ENCODE results near the gene FAR2.
"Not testable (repeated sequence)": the region's sequence is repeated elsewhere in the genome, so short reads cannot be mapped to it uniquely, and the experiment has no call there.

The FAR2 gene

DNA sequence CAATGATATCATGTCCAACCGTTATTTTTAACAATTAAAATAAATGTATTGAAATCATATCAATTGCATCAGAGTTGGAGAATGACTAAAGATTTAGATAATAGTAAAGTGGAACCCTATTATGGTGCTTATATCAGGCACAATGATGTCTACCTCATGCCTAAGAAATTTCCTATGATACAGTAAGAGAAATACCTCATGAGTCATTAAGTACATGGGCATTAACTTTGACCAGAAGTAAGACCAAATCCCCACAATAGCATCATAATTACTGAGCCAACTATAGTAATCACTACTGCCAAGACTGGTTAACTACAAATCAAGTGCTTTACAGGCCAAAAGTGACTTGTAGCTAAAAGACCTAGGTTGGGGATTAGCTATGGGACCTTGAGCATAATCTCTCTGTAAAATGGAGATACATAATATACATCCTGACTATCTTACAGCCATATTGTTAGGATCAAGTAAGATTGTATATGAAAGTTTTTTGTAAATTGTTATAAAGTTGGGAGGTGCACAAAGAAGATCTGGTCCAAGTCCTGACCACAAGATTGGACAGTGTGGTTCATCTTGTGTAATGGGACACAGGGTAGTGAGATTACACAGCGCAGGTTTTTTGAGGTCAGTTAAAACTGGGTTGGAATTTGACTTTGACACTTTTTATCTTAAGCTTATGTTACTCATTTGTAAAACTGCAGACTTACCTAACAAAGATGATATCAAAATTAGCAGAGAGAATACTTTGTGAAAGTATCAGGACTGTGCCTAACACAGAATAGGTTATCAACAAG, 171.4 kb downstream of the FAR2 start:
- no peak for DNase-seq (ENCODE audit: low spot score)

DNA sequence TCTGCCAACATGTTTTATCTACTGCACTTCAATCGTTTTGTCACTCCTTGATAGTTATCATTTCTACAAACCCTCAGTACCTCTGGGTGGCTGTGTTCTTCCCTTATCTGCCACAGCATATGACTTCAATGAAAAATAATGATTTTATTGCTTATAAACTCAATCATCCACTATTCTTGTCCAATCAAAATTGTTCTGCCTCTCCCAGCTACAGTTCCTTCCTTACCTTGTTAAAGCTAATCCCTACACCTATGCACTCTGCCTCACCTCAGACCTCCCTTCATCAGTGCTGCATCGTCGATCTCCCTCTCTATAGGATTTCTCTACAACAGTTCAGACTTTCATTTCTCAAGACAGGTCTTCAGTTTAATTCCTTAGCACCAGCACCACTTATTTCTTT, 173.1 kb downstream of the FAR2 start:
- no peak for DNase-seq (ENCODE audit: low spot score)

DNA sequence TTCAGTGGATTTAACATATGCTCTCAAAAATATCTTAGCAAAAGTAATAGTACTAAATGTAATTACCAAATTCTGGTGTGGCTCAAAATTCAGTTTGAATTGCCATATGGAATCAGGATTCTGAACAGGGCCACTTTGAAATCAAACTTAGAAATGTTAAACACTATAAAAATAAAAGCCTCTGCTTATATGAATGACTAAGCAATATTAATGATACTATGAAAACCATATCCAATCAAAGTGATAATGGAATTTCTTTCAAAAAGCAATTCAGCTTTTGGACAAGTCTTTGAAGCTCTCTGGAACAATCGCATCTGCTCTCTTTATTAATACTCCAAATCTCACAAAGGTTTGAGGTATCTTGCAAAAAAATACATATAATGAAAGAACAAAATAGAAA, 180.3 kb downstream of the FAR2 start:
- DNase-seq (ENCODE audit: low spot score) = no peak

DNA sequence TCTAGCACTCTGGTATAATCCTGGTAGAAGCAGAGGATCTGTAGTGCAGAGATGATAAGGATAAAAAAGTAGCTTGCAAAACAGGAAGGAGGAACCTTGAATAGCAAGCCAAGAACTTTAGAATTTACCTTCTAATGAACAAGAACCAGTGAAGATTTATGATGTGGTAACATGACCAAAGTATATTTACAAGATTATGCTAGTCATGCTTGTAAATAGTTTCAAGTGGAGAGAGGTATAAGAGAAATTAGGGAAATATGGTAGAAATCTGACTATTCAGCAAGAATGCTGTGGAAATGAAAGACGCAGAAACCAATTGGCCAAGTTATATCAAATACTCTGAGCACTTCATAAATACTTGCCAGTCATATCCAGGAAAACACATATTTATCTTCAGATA, 184.1 kb downstream of the FAR2 start:
- DNase-seq (ENCODE audit: low spot score) = no peak

DNA sequence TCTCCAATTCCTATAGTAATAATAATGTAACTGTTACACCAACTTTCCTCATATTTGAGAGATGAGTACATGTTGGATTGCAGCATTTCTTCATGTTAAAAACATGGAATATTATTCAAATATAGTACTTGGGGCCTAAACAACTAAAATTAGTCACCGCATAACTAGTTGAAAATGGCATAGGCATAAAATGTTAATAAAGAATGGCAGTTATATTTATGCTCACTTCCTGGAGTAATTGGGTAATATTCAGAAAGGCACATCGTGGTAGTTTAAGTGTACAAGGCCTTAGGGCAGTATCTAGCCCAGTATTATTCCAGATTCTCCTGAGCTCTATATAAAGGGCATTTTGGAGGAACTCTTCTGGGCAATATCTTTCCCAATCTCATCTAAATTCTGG, 185.9 kb downstream of the FAR2 start:
- no peak for DNase-seq (ENCODE audit: low spot score)

DNA sequence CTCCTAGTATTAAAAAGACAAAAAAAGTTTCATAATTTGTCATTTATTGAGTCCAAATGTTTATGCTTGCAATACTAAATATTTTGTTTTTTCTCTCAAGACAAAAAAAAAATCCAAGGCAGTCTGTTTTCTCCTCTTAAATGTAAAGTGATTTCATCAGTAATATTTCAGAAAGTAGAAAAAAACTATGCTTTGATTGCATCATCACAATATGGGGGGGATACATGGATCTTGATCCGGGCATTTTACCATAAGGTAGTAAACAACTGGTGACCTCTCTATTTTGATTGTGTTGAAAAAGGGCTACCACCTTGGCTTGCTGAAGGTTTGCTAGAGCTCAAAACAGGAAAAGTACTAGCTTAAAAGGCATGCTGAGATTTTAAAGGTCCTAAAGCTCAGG, 188.2 kb downstream of the FAR2 start:
- no peak for DNase-seq (ENCODE audit: low spot score)

DNA sequence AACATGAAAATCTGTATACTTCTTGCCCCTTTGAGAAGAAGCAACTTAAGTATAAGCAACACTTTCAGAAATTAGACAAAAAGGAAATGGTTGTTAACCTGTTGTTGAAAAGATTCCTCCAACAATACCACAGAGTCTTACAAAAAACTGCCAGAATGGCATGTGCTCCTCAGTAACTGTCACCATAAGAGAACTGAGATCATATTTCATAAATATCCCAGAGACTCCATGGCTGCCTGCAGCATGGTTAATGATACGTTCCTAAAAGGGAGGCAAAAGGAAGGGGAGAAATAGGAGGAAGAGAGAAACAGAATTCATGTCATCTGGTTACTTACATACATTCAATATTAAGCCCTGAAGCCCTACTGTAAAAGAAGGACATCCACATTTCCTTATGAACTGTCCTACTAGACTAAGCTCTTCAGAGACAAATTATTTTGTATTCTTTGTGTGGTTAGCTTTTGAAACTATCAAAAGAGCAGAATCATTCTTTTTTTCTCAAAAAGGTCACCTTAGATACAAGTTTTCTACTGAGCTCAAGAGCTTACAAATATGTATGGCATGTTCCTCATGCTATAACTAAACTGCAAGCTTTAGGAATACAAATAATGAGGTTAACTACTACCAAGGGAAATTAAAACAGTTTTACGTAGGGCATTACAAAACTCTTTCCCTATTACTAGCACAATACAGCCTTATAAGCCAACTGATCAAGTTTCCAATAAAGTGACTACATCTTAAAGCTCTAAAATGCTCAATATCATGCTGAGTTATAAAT, 194.1 kb downstream of the FAR2 start:
- DNase-seq (ENCODE audit: low spot score) = no peak

DNA sequence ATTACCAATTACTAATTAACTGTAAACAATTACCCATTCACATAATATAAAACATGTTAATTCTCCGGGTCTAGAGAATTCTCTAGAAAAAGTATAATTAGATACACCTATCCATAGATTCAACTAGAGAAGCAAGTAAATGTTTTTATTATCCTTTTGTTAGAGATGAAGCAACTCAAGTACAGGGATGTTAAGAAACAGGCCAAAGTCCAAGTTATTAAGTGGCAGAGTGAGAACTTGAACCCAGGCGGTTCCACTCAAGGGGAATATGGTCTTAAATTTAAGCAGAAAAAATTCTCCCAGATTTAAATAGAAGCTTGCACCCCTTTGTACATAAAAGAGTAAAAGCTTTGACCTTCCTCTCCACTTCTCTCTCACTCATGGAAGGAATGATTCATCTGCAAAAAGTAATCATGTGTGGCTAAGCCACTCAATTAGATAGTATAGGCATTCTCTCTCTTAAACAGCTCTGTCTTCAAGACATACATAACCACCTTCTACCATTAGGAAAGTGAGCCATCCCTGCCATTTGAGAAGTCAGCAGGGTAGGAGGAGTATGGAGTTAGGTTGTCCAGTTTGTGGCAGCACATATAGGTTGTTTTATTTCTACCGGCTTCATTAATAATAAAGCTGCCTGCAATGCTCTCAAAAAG, 197.8 kb downstream of the FAR2 start:
- no peak for DNase-seq (ENCODE audit: low spot score)

DNA sequence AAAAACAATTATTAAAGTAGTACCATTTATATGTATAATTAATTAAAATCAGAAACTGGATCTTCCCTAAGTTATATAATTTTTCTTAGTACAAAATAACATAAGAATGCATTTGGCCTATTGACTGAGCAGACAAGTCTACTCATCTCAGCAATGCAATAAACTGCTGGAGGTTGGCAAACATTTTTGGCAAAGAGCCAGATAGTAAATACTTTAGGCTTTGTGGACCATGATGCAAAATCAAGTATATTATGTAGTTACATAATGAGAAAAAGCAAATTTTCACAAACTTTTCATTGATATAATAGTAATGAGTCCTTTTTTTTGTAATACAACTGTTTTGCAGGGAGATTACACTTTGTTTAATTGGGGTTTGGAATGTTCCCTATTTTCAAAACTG, 201.0 kb downstream of the FAR2 start:
- DNase-seq (ENCODE audit: low spot score) = no peak

DNA sequence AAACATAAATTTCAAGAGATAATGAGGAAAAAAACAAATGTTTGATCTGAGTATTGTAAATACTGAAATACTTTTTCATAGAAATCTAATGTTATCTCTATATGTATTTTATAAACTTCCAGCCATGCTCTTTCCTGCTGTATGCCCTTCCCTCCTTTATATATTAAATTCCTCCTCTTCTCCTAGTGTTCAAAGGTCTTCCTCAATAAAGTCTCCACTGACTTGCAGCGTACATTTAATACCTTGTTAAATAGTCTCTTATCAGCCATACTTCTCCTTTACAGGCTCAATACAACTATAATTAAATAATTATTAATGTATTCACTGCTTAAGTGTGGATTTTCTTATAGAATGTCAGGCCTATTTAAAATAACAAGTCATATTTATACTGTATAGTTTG, 205.9 kb downstream of the FAR2 start:
- no peak for DNase-seq (ENCODE audit: low spot score)

DNA sequence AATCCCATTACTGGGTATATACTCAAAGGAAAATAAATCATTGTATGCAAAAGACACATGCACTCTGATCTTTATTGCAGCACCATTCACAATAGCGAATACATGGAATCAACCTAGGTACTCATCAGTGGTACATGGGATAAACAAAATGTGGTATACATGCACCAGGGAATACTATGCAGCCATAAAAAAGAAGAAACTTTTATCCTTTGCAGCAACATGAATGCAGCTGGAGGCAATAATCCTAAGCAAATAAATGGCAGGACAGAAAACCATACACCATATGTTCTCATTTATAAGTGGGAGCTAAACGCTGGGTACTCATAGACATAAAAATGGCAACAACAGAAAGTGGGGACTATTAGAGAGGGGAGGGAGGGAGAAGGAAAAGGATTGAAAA, 216.0 kb downstream of the FAR2 start:
- DNase-seq (ENCODE audit: low spot score) = no peak

DNA sequence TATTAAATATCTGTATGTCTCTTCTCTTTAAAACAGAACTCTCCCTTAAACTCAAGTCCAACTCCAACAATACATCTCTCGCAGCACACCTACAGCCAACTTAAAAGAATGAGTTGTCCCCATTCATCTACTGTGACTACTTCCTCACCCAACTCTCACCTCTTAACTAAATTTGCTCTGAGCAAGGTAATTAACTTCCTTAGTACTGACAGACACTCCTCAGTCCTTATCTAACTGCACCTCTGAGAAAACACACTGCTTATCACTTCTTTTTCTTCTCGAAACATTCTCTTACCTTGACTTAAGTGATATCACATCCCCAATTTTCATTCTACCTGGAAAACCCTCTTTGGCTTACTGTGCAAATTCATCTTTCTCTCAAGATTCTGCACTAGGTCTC, 224.9 kb downstream of the FAR2 start:
- no peak for DNase-seq (ENCODE audit: low spot score)

DNA sequence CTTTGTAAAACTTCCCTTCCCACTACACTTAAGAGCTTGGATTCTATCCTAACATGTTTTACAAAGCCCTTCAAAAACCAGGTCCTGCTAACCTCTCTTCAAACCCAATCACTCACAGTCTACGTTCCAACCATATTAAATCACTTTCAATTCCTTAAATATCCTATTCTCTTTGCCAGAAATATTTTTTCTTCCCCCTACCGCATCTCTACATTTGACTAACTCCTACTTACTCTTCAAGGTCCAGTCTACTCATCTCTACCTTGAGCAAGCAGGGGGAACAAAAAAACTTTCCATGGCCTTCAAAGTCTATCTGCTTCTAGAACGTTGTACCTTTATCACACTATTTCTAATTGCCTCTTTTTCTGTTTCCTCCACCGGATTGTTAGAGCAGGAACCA, 225.8 kb downstream of the FAR2 start:
- DNase-seq (ENCODE audit: low spot score) = no peak

DNA sequence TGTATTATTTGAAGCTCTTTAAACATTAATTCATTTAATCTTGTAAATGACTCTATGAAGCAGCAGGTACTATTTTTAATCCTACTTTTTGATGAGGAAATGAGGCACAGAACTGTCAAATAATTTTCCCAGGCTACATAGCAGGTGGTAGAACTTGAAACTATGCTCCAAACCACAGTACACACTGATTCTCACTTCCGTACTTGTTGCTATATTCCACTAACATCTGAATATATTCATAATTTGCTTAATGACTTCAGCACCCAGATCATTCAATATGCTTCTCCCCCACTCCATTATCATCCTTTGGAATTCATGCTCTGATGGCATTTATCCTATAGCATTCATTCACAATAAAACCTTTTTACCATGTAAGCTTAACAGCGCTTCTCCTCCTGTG, 227.0 kb downstream of the FAR2 start:
- DNase-seq (ENCODE audit: low spot score) = no peak

DNA sequence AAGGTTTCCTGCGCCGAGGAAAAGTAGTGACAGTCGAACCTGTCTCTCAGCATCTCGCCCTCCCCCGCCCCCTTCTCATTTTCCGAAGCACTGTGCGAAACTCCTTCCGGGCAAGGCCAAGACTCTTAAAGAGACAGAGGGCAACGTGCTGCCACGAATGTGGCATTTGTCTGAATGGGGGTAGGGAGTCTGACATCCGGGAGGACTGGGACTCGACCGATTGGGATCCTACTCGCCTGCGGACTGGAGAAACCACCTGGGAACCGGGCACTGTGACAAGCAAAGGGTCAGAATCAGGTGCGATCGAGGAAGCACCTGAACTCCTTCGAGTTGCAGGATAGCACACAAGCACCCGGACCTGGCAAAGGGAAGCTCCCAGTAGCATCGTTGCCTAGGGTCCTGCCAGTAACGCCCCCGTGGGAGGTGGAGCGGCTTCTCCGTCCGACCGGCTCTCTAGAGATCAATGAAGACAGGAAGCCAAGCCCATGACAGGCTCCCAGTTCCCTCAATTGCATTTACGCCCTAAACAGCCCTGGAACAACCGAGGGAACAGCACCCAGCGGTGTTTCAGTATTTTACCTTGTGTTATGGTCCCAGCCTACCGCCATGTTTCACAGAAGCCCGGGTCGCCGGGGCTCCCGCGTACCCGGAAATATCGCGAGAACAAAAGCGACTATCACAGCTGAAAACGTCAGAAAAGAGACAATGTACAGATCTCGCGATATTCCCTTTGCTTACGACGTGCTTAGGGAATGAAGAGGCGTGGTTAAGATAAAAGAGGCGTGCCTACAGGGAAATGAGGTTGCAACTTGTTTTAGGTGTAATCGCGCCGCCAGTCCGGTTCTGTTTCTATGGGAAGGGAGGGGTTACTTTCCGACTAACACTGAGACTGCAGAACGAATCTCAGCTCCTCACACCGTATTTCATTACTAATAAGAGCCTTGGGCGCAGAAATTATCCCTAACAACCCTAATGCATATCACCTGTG, 231.8 kb downstream of the FAR2 start, which contains the start of gene ERGIC2:
ERGIC2 (minus strand) TSS at position 637 of the 988 bp plus-strand sequence. CDS start 9,539 bp downstream, outside the sequence.
- peak; percentile 100 for DNase-seq (ENCODE audit: low spot score)

DNA sequence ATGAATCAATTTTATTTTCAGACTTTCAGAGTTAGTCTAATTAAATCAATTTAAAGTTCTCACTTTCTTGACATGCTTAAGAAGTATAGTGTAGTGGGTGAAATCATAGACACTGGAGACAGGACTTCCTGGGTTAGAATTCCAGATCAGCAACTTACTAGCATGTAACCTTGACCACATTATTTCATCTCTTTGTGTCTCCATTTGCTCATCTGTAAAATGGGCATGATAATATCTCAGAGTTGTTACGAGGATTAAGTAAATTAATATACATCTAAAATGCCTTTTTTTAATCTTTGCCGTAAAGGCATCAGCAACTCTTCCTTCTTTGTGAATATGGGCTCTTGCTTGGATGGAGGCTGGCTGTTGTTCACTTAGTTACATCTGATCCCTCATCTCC, 233.2 kb downstream of the FAR2 start:
- no peak for DNase-seq (ENCODE audit: low spot score)

DNA sequence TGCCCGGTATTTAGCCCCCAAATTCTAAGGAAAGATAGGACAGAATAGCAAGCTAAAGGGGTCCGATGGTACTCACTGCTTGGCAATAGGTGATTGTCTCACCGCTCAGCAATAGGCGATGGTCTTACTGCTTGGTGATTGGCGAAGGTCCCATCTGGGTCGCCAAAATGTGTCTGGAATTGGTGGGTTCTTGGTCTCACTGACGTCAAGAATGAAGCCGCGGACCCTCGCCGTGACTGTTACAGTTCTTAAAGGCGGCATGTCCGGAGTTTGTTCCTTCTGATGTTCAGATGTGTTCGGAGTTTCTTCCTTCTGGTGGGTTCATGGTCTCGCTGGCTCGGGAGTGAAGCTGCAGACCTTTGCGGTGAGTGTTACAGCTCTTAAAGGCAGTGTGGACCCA, 236.1 kb downstream of the FAR2 start:
- not testable (repeated sequence) for DNase-seq (ENCODE audit: low spot score)
